ENCODE results near the gene ATP6V1F.

Gene ATP6V1F

DNA sequence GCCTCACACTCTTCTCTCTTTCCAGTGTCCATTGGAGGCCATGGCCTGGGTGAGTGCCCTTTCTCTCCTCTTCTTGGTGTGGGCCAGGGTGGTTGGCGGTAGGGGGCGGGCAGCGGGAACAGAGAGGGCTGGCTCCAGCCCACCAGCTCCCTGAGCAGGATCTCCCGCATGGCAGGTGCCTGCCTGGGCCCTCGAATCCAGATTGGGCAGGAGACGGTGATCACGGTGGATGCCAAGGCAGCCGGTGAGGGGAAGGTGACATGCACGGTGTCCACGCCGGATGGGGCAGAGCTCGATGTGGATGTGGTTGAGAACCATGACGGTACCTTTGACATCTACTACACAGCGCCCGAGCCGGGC, 13.5 kb upstream of the ATP6V1F start:
- DNase-seq, result no peak

GRCh38 chr7:128849804-128850490, 12.7 kb upstream of the ATP6V1F start:
- DNase-seq, result no peak

DNA sequence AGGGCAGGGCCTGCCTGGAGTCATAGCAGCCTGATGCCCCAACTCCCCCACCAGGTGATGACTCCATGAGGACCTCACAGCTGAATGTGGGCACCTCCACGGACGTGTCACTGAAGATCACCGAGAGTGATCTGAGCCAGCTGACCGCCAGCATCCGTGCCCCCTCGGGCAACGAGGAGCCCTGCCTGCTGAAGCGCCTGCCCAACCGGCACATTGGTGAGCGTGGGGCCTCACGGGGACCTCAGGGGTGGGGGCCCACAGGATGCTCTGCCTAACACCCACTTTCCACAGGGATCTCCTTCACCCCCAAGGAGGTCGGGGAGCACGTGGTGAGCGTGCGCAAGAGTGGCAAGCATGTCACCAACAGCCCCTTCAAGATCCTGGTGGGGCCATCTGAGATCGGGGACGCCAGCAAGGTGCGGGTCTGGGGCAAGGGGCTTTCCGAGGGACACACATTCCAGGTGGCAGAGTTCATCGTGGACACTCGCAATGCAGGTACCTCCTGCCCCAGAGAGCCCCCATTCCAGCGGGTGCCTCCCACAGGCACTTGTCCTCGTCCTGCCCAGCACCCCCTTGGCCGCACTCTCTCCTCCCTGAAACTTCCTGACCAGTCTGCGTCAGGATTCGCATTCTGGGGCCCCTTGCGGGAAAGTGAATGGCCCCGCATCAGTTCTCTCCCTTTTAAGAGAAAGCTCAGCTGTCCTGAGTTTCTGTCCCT, 10.0 kb upstream of the ATP6V1F start:
- DNase-seq, result no peak

DNA sequence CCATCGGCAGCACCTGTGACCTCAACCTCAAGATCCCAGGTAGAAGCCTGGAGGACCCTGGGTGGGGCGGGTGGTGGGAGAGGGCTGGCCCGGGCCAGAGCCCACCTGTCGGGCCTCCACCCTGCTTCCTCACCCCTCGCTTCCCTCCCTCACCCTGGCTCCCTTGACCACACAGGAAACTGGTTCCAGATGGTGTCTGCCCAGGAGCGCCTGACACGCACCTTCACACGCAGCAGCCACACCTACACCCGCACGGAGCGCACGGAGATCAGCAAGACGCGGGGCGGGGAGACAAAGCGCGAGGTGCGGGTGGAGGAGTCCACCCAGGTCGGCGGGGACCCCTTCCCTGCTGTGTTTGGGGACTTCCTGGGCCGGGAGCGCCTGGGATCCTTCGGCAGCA, 8.9 kb upstream of the ATP6V1F start:
- no peak for DNase-seq

- DNase-seq, result no peak
These were observed 8.3 kb upstream of the ATP6V1F start for GRCh38 chr7:128854396-128854795.

DNA sequence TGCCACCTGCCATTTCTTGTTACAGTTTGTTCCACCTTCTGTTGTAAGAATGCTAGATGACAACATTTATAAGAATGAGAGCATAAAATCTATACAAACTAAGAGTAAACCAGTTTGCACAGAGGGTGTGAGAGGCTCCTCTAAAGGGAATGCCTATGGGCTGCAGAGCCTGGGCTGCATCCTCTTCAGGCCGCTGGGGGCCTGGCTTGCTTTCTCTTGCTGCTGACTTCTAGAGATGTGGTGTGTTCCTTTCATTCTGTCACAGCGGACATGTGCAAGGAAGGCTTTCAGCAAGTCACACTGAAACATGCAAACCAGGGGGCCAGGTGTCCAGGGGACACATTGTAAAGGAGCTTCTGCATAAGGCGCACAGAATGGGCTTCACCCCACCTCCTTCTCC, 7.1 kb upstream of the ATP6V1F start:
- no peak for DNase-seq

- DNase-seq, result no peak
These were observed 6.5 kb upstream of the ATP6V1F start for GRCh38 chr7:128856001-128856718.

DNA sequence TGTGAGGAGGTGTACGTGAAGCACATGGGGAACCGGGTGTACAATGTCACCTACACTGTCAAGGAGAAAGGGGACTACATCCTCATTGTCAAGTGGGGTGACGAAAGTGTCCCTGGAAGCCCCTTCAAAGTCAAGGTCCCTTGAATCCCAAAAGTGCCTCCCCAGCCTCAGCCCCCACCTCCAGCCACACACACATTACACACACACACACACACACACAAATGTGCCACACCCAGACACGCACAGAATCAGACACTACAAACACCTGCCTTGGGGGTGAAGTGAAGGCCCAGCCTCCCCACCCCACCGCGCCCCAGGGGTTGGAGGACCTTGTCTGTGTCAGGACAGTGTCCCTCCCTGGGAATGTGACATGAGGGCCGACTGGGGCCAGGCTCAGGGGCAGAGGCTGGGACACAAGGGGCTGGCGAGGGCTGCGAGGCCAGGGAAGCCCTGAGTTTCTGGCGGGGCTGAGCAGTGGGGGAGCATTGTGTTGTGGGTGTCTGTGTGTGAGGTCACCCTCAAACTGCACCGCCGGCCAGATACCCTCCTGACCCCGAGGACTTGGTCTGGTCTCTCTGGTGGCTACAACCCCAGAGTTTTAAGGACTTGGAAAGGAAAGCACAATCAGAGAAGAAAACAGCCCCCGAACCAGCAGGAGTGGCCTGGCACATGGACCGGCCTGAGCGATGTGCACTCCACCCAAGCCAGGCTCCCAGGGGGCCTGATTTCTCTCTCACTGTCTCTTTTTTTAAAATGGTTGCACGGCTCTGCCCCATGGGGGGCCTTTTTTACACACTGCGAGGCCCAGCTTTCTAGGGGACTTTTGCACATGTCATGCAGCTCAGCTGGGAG, 4.0 kb upstream of the ATP6V1F start:
- no peak for DNase-seq

GRCh38 chr7:128859232-128860157, 3.2 kb upstream of the ATP6V1F start:
- no peak for DNase-seq

DNA sequence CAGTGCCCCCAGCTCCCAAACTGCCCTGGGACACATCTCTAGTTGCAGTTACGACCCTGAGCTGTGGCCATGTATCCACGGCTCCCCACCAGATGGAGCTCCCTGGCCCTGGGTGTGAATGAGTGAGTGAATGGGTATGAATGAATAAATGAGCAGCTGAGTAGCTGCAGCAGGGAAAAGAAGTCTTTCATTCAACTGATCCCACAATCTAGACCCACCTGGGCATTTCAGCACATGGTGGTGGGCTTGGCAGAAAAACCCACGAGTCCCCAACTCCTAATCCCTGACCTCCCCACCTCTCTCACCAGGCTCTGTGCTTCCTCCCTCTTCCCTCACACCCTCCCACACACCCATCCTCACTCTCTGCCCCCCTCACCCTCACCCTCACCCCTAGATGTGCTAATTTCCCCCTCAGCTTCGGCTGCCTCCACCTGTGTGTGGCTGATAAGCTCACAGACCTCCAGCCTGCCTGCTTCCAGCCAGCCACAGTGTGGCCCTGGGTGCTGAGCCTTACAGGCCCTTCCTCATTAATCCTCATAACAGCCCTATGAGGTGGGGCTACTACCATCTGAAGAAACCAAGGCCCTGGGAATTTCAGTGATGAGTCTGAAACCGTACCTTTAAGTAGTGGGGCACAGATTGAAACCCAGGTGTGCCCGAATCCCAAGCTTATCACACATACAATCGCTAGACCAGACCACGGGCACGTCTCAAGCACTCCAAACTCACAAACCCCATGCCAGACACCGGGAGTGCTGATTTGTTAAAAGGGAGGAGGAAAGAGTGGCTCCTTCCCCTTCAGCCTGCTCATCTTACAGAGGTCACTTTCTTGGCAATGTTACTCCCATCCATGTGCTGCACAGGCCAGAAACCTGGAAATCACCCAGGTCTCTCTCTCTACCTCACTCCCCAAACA, 2.2 kb upstream of the ATP6V1F start:
- no peak for DNase-seq

DNA sequence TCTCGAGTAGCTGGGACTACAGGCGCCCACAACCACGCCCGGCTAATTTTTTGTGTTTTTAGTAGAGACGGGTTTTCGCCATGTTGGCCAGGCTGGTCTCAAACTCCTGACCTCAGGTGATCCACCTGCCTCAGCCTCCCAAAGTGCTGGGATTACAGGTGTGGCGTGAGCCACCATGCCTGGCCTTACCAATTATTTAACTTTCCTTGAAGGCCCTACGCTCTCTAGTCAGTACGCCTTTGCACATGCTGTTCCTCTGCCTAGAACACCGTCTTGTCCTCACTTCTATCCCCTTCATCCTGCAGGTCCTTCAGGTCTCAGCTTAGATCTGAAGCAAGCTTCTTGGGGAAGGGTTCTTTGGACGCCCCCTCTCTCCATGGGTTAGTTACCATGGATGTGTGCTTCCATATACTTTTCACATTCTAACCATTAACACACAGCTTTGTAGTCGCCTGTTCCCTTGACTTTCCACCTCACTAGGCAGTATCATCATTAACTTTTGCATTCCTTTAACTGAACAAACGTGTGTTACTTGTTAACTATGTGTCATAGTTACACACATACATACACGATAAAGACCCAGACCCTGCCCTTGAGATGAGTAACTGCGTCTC, 592 bp upstream of the ATP6V1F start:
- no peak for DNase-seq

GRCh38 chr7:128863433-128863989, 855 bp downstream of the ATP6V1F start:
- DNase-seq, result peak; percentile 56

DNA sequence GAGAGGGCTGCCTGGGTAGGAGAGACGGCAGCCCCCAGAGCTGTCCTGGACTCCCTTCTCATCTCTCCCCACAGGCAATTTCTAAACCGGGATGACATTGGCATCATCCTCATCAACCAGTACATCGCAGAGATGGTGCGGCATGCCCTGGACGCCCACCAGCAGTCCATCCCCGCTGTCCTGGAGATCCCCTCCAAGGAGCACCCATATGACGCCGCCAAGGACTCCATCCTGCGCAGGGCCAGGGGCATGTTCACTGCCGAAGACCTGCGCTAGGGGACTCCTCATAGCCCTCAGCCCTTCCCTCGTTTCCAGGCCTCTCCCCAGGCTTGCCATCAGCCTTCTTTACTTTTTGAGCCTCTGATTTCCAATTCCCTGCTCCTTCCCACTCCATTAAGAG, 2.6 kb downstream of the ATP6V1F start:
- DNase-seq, result no peak

- no peak for DNase-seq
These were observed 3.6 kb downstream of the ATP6V1F start for GRCh38 chr7:128865996-128866877.

GRCh38 chr7:128867241-128867640, 4.6 kb downstream of the ATP6V1F start:
- no peak for DNase-seq

DNA sequence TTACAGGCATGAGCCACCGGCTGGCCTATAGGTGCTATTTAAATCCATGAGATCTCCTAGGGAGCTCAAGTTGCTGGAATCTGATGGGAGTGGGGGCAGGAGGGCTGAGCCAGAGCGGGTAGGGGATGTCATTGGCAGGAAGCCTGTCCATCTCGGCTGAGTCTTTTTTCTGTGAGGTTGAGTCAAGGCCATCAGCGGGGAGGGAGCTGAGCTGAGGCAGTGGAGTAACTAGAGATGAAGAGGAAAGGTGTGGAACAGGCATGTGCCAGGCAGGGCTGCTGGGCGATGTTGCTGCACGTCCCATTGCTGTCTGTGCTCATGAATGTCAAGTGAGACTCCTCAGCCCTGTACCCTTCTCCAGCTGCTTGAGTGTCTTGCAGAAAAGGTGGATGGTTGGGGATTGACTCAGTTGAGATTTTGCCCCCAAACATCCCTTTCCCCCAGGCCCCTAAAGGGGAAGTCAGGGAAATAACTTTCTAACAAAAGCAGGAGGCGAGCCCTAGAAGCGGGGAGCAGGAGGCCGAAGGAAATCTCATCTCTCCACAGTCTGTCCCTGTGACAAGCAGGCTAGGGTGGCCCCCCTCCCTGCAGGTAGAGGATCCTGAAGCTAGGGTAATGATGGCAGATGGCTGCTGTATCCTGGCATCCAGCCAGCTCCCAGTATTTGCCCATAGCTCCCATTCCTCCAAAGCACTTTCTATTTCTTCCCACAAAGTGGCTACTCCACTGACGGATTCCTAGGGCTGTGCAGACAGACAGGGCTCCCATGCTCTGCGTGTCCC, 5.4 kb downstream of the ATP6V1F start:
- DNase-seq, result no peak

- DNase-seq, result no peak
These were observed 6.0 kb downstream of the ATP6V1F start for GRCh38 chr7:128868624-128869137.

Data from retina (tissue), 1 donor.